Hepatocyte (in vitro differentiated cells): ENCODE measurements around the gene ARAF.

ENCODE experiments used
- EZH2 ChIP-seq: fragments of 200-600 bp; sonication (generic); IDR thresholded peaks from 2 replicates; pipeline ENCODE4 v1.6.1; 2016; ENCODE audit warnings: antibody characterized with exemption, mild to moderate bottlenecking, borderline replicate concordance
- TF ChIP-seq, protein P1 (sequence below): fragments of 200-600 bp; sonication (generic); IDR thresholded peaks from 2 replicates; pipeline ENCODE4 v1.5.1; 2016; ENCODE audit warnings: antibody characterized with exemption, mild to moderate bottlenecking; ENCODE audit not compliant: poor library complexity

DNA sequence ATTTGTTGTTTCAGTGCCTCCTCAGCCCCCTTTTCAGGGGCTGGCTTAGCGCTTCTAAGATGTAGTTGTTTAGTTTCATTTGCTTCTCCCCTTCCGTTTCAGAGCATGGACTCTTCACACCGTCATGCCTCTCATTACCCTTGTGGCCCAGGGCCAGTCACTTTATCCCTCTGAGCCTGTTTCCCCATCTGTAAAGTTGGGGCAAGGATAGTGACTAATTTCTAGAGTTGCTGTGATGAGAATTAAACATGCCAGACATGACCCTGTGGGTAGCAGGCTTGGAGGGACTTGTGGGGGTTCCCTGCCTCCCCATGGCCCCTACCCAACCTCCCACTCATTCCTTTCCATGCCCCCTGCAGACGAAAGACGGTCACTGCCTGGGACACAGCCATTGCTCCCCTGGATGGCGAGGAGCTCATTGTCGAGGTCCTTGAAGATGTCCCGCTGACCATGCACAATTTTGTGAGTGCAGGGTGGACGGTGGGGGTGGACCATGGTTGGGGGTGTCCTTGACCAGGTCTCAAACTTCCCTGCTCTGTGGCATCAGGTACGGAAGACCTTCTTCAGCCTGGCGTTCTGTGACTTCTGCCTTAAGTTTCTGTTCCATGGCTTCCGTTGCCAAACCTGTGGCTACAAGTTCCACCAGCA lies 3.6 kb downstream of the ARAF start:
- TF ChIP-seq, protein P1, sequence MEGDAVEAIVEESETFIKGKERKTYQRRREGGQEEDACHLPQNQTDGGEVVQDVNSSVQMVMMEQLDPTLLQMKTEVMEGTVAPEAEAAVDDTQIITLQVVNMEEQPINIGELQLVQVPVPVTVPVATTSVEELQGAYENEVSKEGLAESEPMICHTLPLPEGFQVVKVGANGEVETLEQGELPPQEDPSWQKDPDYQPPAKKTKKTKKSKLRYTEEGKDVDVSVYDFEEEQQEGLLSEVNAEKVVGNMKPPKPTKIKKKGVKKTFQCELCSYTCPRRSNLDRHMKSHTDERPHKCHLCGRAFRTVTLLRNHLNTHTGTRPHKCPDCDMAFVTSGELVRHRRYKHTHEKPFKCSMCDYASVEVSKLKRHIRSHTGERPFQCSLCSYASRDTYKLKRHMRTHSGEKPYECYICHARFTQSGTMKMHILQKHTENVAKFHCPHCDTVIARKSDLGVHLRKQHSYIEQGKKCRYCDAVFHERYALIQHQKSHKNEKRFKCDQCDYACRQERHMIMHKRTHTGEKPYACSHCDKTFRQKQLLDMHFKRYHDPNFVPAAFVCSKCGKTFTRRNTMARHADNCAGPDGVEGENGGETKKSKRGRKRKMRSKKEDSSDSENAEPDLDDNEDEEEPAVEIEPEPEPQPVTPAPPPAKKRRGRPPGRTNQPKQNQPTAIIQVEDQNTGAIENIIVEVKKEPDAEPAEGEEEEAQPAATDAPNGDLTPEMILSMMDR: no peak
- TF ChIP-seq EZH2: no peak
